HFFc6 (cell line): ENCODE results near the gene IFT25. TPM values are rescaled to one million over a fixed set of nuclear protein-coding genes. Genes with fewer than 3 reads are reported as not detected.

Experiments used
- DNase-seq: peaks from one replicate; pipeline ENCODE4 v3.0.0-alpha.2; 2018
- H3K27ac Mint-ChIP-seq: 2 replicates; pipeline ENCODE4 v1.8.0; 2020; ENCODE audit warnings: mild to moderate bottlenecking, mixed read lengths
- H3K27me3 Mint-ChIP-seq: 2 replicates; pipeline ENCODE4 v1.8.0; 2021; ENCODE audit warnings: mild to moderate bottlenecking, moderate library complexity, mixed read lengths; ENCODE audit not compliant: insufficient read depth
- H3K36me3 Mint-ChIP-seq: 2 replicates; pipeline ENCODE4 v1.8.0; 2021; ENCODE audit warnings: low read depth, mixed read lengths
- H3K4me1 Mint-ChIP-seq: 2 replicates; pipeline ENCODE4 v1.8.0; 2020; ENCODE audit warnings: low read depth, mixed read lengths
- H3K4me3 Mint-ChIP-seq: 2 replicates; pipeline ENCODE4 v1.8.0; 2020; ENCODE audit warnings: mild to moderate bottlenecking, moderate library complexity, mixed read lengths
- H3K9me3 Mint-ChIP-seq: 2 replicates; pipeline ENCODE4 v1.8.0; 2020; ENCODE audit warnings: mild to moderate bottlenecking, mixed read lengths
- CTCF ChIP-seq: fragments of 200-600 bp; sonication (generic); IDR thresholded peaks from 2 replicates; pipeline ENCODE4 v1.5.0; 2021; ENCODE audit warnings: antibody characterized with exemption, mild to moderate bottlenecking
- total RNA-seq, 6 experiments: library from RNA; stranded (reverse); fragmentation: NEBNext Ultra II Directional; extraction: Animal tissue kit (Norgen Biotek cat#: 25700); gene quantifications; 2 replicates in 1 of 6; 3 replicates in 5 of 6; pipeline ENCODE4 v1.2.3, GENCODE V29; 2021

The IFT25 gene
- total RNA-seq, 6 experiments from 2014 or later = 20.9 to 36.9 (median 35.1) TPM

- H3K4me3 Mint-ChIP-seq = no peak overlapping the region
- no peak overlapping the region for H3K27ac Mint-ChIP-seq
- no peaks in the 10 kb centered on the region for H3K27me3 Mint-ChIP-seq
- no peaks in the 10 kb centered on the region for H3K36me3 Mint-ChIP-seq
- DNase-seq = no peak
- no peak for TF ChIP-seq CTCF
- H3K9me3 Mint-ChIP-seq = no peaks in the 10 kb centered on the region
- peaks cover 9% of the 10 kb centered on the region for H3K4me1 Mint-ChIP-seq
Observed at GRCh38 chr1:53905509-53905908, 40.0 kb downstream of the IFT25 start.

GRCh38 chr1:53902235-53903138 lies 43.0 kb downstream of the IFT25 start:
- Mint-ChIP-seq H3K36me3 (no peaks in the 10 kb centered on the region), H3K4me3 (no peak overlapping the region), H3K9me3 (no peaks in the 10 kb centered on the region), H3K27me3 (no peaks in the 10 kb centered on the region), H3K4me1 (peaks cover 17% of the 10 kb centered on the region), H3K27ac (no peak overlapping the region)
- TF ChIP-seq CTCF = no peak
- DNase-seq = no peak

GRCh38 chr1:53899708-53900107 lies 45.8 kb downstream of the IFT25 start:
- Mint-ChIP-seq H3K27me3 (no peaks in the 10 kb centered on the region; the same call in 1 of the 2 replicates), H3K4me1 (peaks cover 39% of the 10 kb centered on the region), H3K27ac (no peak overlapping the region), H3K9me3 (no peaks in the 10 kb centered on the region), H3K36me3 (no peaks in the 10 kb centered on the region), H3K4me3 (no peak overlapping the region)
- TF ChIP-seq CTCF = no peak
- DNase-seq = no peak

- Mint-ChIP-seq H3K4me1 (peaks cover 39% of the 10 kb centered on the region), H3K27ac (no peak overlapping the region), H3K36me3 (no peaks in the 10 kb centered on the region), H3K4me3 (no peak overlapping the region), H3K27me3 (no peaks in the 10 kb centered on the region; the same call in 1 of the 2 replicates), H3K9me3 (no peaks in the 10 kb centered on the region)
- DNase-seq = no peak
- TF ChIP-seq CTCF = no peak
Observed at GRCh38 chr1:53899206-53899628, 46.3 kb downstream of the IFT25 start.

- peak; percentile 85 for DNase-seq
- Mint-ChIP-seq H3K27ac (peak overlapping the region; percentile 89), H3K36me3 (no peaks in the 10 kb centered on the region), H3K4me1 (peaks cover 39% of the 10 kb centered on the region), H3K27me3 (peaks cover 2% of the 10 kb centered on the region; the same call in 1 of the 2 replicates), H3K9me3 (no peaks in the 10 kb centered on the region), H3K4me3 (peak overlapping the region; percentile 25; the same call in 1 of the 2 replicates)
- no peak for TF ChIP-seq CTCF
Observed at GRCh38 chr1:53896635-53897229, 48.8 kb downstream of the IFT25 start.
